CMK (cell line): ENCODE data around the gene ZFYVE28.
A peak's percentile ranks its signal among the peaks of the same experiment; 100 is the strongest.

Source experiments
- DNase-seq: peaks from one replicate; pipeline ENCODE4 v3.0.0-alpha.2; 2010; ENCODE audit warnings: low read depth

The ZFYVE28 gene

DNA sequence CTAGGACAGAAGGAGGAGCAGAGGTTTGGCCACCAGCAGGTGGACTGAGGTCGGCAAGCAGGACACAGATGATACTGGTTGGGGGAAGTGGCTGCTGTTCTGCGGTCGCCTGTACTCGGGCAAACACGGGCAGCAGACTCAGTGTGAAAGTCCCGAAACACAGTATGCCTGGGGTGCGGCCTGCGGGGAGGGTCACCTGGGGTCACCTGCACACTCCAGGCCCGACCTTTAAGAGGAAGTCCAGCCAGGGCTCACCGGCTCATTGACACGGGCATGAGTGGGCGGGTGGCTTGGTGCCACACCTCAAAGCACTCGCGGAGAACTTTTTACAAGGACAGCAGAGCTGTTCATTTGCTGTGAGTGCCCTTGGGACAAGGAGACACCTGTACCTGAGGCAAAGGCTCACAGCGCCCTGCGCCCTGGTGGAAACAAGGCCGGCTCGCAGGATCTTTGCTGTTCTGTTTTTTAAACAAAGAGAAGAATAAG lies 85.0 kb downstream of the ZFYVE28 start:
- peak; percentile 4 for DNase-seq

DNA sequence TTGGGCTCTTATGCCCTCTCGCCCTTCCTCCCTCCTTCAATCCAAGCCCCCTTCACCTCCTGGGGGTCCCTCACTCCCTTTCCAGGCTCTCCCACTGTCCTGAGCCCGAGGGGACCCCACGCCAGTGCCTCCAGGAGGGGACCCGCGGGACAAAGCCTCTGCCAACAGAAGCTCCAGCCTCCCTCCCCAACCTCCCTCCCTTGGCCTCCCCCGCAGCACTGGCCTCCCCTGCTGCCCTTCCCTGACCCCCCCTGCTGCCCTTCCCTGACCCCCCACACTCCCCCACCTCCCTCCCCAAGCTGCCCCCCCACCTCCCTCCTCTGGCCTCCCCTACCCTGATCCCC lies 85.5 kb downstream of the ZFYVE28 start:
- no peak for DNase-seq

DNA sequence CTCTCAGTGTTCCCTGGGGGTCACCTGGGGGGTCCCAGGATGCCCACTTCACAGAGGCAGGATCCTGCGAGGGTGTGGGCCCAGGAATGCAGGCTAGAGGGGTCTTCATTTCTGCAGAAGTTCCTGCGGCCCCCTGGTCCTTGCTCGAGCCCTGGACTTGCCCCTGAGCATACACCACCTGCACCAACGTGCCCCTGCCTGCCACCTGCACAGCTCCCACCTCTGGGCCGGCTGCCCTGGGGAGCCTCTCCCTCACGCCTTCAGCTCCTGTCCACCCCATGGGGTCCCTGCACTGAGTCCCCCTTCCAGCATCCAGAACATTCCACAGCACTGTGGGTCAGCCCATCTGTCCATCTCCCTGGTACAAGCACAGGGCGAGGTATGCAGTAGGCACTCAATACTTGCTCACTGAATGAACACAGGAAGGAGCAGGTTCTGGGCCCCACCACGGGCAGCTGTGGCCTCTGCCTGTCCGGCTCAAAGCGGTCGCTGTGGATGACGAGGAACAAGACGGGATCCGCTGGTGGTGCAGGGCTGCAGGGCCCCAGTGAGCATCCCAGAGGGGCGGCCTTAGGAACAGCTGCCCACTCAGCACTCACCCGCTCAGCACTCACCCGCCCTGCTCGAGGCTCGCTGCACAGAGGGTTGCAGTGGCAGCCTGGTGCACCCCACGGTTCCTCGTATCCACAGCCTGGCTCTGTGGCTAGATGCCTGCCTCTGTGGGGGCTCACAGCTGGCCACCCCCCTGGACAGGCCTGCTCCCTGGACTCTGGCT lies 86.1 kb downstream of the ZFYVE28 start:
- DNase-seq = no peak

DNA sequence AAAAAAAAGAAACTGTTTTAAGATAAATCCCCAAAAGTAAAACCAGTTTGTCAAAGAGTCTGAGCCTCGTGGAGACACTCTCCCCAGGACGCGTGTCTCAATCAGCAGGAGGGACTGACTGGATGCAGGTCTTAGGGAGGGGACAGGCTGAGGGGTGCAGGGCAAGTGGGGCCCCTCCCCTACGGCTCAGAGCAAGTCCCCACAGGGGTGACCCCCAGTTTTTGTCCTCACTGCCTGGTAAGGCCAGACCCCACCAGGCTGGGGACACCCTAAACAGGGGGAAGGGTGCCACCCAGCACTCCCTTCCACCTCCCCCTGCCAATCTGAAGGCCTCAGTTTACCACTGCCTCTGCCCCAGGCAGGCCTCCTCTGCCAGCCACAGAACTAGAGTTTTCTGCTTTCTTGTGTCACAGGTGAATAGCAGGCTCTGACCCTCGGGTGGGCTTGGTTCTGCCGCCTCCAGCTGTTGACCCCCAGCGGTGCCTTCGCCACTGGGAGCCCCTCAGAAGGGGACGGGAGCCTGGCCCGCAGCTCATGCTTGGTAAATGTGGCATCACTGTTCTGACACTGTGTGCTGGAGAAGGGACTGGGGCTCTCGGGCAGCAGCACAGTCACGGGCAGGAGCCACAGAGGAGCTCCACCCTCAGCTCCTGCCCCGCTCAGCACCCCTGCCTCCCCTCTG lies 86.8 kb downstream of the ZFYVE28 start:
- DNase-seq = no peak

DNA sequence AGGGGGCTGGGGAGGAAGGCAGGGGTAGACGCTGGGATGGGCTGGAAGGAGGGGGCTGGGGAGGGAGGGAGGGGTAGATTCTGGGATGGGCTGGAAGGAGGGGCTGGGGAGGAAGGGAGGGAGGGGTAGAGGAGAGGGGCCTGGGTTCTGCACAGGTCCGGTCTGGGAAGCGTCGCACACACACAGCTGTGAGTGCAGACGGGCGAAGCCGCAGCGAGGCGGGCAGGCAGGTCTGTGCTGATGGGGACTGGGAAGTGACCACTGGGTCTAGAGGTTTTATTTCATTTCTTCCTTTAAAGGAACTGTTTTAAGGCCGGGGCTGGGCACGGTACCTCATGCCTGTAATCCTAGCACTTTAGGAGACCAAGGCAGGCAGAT lies 87.4 kb downstream of the ZFYVE28 start:
- no peak for DNase-seq

DNA sequence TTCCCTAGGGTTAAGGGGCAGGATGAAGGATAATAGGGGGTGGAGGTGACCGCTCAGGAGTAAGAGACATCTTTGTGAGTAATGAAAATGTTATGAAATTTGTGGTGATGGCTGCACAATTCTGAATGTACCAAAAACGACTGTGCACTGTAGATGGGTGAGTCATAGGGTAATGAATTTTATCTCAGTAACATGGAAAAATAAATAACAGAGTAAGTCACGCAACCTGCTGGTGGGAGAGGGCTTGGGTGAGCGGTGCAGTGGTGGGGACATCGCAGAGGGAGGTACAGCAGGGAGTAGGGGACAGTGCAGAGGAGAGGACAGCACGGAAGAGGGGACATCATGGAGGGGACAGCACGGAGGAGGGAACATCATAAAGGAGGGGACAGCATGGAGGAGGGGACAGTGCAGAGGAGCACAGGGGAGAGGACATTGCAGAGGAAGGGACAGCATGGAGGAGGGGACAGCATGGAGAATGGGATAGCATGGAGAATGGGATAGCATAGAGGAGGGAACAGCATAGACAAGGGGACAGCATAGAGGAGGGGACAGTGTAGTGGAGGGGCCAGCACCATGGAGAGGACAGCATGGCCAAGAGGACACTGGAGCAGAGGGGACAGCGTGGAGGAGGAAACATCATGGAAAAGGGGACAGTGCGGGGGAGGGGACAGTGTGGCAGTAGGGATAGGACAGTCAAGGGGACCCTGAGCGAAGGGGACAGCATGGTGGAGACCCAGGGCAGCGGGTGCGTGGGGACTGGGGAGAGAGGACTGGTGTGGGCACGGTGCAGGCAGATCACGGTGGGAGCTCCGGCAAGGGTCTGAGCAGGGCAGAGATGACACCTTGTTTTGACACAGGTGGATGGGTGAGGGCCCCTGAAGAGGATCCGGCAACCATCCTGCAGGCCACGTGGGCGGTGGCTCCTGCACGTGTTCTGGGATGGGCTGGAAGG lies 88.1 kb downstream of the ZFYVE28 start:
- no peak for DNase-seq

DNA sequence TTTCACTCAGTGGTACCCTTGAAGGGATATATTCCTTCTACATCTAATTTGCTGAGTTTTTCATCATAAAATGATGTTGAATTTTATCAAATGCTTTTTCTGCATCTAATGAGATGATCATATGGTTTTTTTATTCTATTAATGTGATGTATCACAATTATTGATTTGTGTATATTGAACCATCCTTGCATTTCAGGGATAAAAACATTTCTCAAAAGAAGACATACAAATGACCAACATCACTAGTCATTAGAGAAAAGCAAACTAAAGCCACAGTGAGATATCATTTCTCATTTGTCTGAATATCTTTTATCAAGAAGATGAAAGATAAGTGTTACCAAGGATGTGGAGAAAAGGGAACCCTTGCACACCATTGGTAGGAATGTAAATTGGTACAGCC lies 90.9 kb downstream of the ZFYVE28 start:
- DNase-seq = no peak

DNA sequence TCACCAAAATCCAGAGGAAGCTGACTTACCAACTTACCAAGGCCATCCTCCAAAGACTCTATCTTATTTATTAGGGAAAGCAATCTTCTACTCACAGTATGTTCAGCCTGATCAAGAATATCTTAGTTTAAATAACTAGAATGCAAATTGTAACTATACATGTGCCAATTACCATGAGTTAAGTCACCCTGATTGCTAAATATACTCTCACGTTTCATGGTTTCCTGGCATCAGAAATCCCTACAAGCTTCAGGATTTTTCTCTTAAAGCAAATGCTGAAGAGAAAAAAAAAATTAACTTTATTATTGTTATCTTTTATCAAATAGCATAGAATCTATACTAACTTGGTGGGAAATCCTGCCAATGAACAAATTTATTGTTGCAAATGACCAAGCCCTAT lies 93.6 kb downstream of the ZFYVE28 start:
- DNase-seq = no peak

DNA sequence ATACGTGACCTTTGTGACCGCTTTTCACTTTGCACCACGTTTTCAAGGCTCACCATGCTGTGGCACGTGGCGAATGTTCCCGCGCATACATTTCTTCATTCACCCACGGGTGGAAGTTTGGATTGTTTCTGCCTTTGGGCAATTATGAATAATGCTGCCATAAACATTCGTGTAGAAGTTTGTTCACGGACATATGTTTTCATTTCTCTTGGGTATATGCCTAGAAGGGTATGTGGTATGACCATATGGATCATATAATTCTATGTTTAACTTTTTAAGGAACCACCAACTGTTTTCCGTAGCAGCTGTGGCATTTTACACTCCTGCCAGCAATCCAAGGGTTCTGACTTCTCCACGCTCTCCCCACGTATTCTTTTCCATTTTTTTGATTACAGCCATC lies 95.6 kb downstream of the ZFYVE28 start:
- no peak for DNase-seq

DNA sequence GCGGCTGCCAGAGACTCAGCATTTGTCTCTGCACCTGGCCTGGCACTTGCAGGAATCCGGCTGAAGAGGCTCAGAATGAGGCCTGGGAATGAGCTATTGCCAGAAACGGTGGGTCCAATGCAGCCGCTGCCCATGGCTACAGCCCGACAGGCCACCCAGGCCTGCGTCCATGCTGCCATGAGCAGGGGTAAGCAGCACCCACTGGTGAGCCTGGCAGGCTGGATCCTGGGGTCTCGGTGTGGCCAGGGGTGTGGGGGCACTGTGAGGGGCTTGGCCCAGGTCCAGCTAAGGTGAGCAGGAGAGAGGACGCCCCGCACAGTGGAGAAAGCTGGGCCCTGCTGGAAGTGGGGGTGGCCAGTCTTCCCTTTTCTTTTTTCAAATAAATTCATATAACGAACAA lies 96.2 kb downstream of the ZFYVE28 start:
- no peak for DNase-seq

DNA sequence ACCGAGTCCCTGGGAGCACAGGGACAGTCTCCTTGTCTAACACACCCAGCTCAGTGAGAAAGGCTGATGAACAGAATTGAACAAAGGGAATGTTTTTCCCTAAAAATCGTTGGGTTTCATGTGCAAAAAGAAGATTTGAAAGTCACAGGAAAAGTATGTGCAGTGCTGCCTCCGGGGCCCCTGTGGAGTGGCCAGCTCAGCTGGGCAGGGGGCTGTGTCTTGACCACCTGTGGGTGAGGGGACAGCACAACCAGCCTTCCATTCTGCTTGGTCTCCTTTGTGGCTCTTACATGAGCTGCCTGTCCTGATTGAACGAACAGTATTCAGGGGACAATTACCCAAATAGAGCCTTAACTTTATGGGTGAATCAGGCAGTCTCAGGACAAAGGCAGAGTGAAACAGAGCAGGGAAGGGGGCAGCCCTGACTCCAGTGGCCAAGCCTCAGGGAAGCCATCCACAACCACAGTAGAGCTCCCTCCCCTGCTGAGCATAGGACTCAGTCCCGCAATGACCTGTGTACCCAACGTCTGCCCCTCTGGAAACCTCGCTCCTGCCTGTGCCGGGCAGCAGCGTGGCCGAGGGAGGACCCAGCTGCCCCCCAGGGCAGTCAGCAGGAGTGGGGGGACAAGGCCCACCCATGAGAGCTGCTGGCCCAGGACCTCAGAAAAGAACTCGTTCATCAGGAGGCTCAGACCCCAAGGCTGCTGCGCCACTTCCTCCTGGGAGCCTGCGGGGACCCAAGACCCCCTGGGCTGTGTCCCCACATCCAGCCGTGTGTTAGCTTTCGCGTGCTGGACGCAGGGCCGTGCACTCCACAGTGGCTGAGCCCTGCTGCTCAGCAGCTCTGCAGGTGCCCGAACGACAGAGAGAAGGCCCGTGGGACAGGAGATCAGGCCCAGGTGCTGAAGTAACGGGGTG lies 96.9 kb downstream of the ZFYVE28 start:
- DNase-seq = no peak

DNA sequence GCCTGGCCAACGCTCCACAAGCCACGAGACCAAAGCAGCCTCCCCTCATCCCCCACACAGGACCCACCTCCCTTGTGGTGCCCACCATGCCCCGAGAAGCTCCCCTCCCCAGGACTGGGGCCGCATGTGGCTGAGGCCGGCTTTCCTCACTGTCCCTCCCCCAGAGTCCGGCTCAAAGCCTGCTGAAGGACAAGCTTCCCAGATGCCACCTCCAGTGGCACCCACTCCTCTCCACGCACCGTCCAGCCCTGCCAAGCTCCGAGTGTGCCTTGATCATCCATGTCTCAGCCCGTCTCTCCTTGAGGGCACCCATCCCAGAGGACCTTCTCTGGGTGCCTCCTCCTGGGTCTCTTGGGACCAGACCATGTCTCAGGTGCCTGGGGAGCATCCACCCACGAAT lies 97.7 kb downstream of the ZFYVE28 start:
- no peak for DNase-seq

DNA sequence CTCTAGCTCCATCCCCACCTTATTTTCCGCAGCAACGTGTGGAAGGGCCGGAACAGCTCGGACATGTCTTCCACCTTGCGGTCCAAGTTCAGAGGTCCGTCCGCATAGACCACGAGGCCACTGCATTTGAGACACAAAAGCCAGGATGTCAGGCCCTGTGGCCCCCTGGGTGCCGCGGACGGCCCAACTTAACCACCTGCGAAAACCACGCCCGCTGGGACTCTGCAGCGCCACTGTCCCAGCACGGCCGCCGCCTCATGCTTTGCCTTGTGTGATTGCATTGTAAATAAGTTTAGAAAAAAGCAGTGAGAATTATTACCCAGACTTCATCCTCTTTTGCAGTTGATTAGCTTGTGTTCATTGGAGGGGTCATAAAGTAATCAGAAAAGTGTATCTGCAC lies 98.3 kb downstream of the ZFYVE28 start:
- no peak for DNase-seq

DNA sequence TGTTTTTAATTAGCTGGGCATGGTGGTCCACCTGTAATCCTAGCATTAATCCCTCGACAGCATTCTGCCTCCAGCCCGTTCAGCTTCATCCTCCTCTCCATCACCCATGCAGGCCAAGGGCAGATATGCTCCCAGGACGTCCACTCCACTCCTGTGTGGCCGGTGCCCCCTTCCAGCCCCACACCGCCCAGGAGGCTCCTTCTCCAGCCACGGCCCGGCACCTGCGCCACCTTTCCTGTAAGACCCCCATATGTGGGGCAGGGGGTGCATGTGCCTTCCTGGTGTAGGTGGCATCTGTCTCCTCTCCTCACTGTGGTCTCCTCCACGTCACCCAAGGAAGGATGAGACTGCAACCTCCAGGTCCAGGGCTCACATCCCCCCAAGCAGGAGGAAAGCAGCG lies 99.6 kb downstream of the ZFYVE28 start:
- DNase-seq = no peak

DNA sequence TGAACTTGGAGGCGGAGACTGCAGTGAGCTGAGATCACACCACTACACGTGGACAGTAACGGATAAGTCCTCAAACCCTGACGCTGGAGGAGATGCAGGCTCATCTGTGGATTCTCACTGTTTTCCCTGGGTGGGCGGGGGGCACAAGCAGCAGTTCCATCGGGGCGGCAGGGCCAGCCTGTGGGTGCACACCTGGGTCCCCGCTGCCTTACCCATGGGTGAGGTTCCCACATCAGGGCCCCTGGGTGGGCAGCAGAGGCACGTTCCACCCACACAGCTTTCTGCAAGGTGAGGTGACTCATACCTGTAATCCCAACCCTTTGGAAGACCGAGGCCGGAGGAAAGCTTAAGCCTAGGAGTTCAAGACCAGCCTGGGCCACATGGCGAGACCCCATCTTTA lies 100.0 kb downstream of the ZFYVE28 start:
- no peak for DNase-seq

DNA sequence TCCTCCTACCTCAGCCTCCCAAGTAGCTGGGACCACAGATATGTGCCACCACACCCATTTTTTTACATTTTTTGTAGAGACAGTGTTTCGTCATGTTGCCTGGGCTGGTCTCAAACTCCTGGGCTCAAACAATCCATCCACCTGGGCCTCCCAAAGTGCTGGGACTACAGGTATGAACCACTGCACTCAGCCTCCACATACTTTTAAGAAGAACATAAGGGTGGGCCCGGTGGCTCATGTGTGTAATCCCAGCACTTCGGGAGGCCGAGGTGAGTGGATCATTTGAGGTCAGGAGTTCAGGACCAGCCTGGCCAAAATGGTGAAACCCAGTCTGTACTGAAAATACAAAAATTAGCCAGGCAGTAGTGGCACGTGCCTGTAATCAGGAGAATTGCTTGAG lies 105.1 kb downstream of the ZFYVE28 start:
- DNase-seq = no peak

DNA sequence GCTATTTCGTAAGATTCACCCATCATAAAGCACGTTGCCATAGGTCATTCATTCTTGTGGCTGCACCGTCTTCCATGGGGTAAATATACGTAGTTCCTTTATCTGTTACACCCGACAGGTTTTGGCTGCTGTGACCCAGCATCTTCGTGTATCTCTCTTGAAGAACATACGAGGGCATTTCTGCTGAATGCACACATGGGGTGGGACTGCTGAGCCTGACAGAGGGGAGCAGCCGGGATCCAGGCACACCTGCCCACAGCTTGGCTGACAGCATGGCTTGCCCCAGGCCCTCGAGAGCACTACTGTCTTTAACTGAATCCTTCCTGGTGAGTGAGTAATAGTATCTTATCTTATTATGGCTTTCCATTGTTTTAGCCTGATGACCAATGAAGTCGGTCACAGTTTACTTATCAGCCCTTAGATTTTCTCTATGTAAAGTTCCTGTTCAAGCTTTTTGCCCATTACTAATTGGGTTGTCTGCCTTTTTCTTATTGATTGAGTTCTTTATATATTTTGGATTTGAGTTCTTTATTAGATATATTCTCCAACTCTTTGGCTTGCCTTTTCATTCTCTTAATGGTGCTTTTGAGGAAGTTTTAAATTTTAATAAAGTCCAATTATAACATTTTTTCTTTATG lies 111.6 kb downstream of the ZFYVE28 start:
- no peak for DNase-seq

DNA sequence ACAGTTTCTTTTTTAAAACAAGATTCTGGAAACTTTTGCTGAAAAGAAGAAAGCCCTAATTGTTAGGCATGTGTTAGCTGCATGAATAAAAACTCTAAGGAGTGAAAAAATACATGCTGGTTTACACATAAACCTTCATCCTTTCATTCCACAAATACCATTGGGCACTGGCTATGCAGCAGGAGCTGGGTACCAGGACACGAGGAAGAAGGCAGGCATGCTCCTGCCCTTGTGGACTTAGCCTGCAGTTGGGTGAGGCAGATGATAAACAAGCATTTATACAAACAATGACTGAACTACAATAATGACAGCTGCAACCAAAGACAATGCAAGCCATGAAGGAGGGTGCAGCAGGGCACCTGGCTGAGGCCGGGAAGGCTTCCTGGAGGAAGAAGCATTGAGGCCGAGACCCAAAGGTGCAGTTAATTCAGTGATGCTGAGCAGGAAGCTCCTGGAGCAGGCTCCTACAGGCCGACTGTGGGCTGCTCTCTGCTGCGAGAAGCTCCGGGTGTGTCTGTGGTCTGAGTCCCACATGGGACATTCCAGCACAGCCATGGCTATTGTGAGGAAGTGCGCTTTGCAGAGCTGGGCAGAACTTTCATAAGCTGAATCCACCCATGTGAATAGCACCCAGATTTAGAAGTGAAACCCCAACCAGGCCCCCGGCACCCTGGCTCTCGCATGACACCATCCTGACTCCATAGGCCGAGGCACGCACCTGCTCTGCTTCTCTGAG lies 112.5 kb downstream of the ZFYVE28 start:
- DNase-seq = no peak

DNA sequence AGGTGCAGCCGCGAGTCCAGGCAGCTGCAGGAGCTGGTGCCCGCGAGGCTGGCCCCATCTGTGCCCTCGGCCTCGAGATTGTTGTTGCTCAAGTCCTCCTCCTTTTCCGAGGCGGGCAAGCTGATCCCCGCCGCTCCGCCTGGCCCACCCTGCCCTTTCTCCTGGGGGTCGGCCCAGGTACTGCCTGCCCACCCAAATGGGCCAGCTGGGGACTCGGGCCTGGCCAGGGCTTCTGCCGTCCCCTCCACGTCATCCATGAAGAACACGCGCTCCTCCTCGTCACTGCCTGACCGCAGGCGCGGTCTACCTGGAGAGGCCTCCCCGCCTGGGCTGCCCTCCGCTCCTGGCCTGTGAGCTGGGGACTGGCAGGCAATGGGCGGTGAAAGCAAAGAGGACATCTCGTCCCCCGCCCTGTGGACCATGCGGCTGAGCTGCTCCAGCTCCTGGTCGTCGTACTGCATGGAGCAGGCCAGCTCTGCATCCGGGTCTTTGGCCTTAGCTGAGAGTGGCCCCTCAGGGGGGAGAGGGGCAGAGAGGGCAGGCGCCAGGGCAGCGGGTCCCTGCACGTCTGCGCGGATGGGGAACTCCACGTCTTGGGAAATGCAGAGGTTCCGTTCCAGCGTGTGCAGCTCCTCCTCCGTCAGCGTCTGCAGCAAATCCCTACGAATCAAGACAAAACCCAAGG lies 113.4 kb downstream of the ZFYVE28 start:
- DNase-seq = no peak
